AG04450 (cell line): Measurements from ENCODE around the gene MB21D2. TPM values are rescaled to one million over a fixed set of nuclear protein-coding genes. Genes with fewer than 3 reads are reported as not detected.
A peak's percentile ranks its signal among the peaks of the same experiment; 100 is the strongest.

ENCODE experiments used
- CTCF ChIA-PET: fragments of 300-600, 350-600 bp; formaldehyde crosslinking; extraction: SDS; loops from one replicate; lab custom pipeline; 2022; ENCODE audit warnings: antibody characterized with exemption, inconsistent platforms; lab: Charles Lee
- POLR2A ChIA-PET: fragments of 350-600 bp; formaldehyde crosslinking; extraction: SDS; loops from one replicate; lab custom pipeline; 2021; ENCODE audit warnings: antibody characterized with exemption, inconsistent platforms; lab: Yijun Ruan, JAX
- DNase-seq: peaks from one replicate; pipeline ENCODE4 v3.0.0-alpha.2; 2011; ENCODE audit warnings: low read depth, low spot score
- H3K27ac ChIP-seq: one replicate; pipeline ENCODE4 v1.5.1; 2012; ENCODE audit warnings: low read depth, low read length, control low read depth
- H3K27me3 ChIP-seq: one replicate; pipeline ENCODE4 v1.6.0; 2012; ENCODE audit warnings: low read length; ENCODE audit not compliant: control insufficient read depth, insufficient read depth
- H3K4me3 ChIP-seq: 2 replicates; pipeline ENCODE4 v1.5.1; 2011; ENCODE audit warnings: mild to moderate bottlenecking, low read depth, low read length, control low read depth
- H3K9me3 ChIP-seq: 2 replicates; pipeline ENCODE4 v1.5.1; 2012; ENCODE audit warnings: low read length; ENCODE audit not compliant: control insufficient read depth, insufficient read depth
- CTCF ChIP-seq: IDR thresholded peaks from 2 replicates; pipeline ENCODE4 v1.5.1; 2011; ENCODE audit warnings: low read depth, low read length, control low read depth, inconsistent platforms
- polyA plus RNA-seq: library from polyadenylated mRNA; depleted of rRNA; stranded (reverse); fragments of >200 nt; gene quantifications from 2 replicates; pipeline ENCODE4 v1.2.3, GENCODE V29; 2011

MB21D2 gene
- polyA plus RNA-seq, 1 experiment, result 14.6 TPM

- CTCF ChIA-PET, result interaction anchor here (0.8 kb wide), 1 partner anchor 124 kb away, joined by 3 read pairs; no protein-coding TSS in a partner anchor
- no peak overlapping the region for H3K27ac ChIP-seq
- no peak for TF ChIP-seq CTCF
- no peaks in the 10 kb centered on the region for H3K9me3 ChIP-seq
- no peaks in the 10 kb centered on the region for H3K27me3 ChIP-seq
- no peak for DNase-seq
- H3K4me3 ChIP-seq, result no peak overlapping the region
- POLR2A ChIA-PET, result no interaction called here
These were observed 22.5 kb upstream of the MB21D2 start for GRCh38 chr3:192940129-192940528.

- no peak for TF ChIP-seq CTCF
- POLR2A ChIA-PET, result no interaction called here
These were observed 17.8 kb upstream of the MB21D2 start for GRCh38 chr3:192935441-192935840.

GRCh38 chr3:192933779-192934460, 16.3 kb upstream of the MB21D2 start:
- Histone ChIP-seq H3K4me3 (no peak overlapping the region), H3K27ac (no peak overlapping the region), H3K9me3 (no peaks in the 10 kb centered on the region), H3K27me3 (no peaks in the 10 kb centered on the region)
- CTCF ChIA-PET, result interaction anchor here (1.3 to 1.8 kb wide), 2 partner anchors 16 to 107 kb away, joined by 3 to 5 read pairs; partner anchors contain the start of gene MB21D2
- no peak for DNase-seq
- POLR2A ChIA-PET, result no interaction called here
- TF ChIP-seq CTCF, result no peak

More at GRCh38 chr3:192935441-192935840, 17.8 kb upstream of the MB21D2 start:
- H3K9me3 ChIP-seq, result no peaks in the 10 kb centered on the region
- H3K4me3 ChIP-seq, result no peak overlapping the region
- CTCF ChIA-PET, result interaction anchor here (1.1 kb wide), 1 partner anchor 11 kb away, joined by 3 read pairs; no protein-coding TSS in a partner anchor
- peak; percentile 30 for DNase-seq
- H3K27me3 ChIP-seq, result no peaks in the 10 kb centered on the region
- no peak overlapping the region for H3K27ac ChIP-seq

- no peaks in the 10 kb centered on the region for H3K9me3 ChIP-seq
- H3K4me3 ChIP-seq, result no peak overlapping the region
- POLR2A ChIA-PET, result no interaction called here
- H3K27me3 ChIP-seq, result no peaks in the 10 kb centered on the region
- no peak overlapping the region for H3K27ac ChIP-seq
- no peak for DNase-seq
- CTCF ChIA-PET, result interaction anchor here (1.3 to 1.8 kb wide), 2 partner anchors 15 to 108 kb away, joined by 3 to 5 read pairs; partner anchors contain the start of gene MB21D2
- no peak for TF ChIP-seq CTCF
These were observed 15.6 kb upstream of the MB21D2 start for GRCh38 chr3:192933259-192933658.

- H3K9me3 ChIP-seq, result no peaks in the 10 kb centered on the region
- CTCF ChIA-PET, result interaction anchor here (1.0 to 1.2 kb wide), 2 partner anchors 8 to 14 kb away, joined by 3 read pairs; partner anchors contain the start of gene MB21D2
- no peaks in the 10 kb centered on the region for H3K27me3 ChIP-seq
- DNase-seq, result no peak
- H3K4me3 ChIP-seq, result no peak overlapping the region
- no peak for TF ChIP-seq CTCF
- H3K27ac ChIP-seq, result no peak overlapping the region
- POLR2A ChIA-PET, result no interaction called here
These were observed 14.2 kb upstream of the MB21D2 start for GRCh38 chr3:192931825-192932224.
